ENCODE data around the gene TBC1D5.
"Not testable (repeated sequence)": the region's sequence is repeated elsewhere in the genome, so short reads cannot be mapped to it uniquely, and the experiment has no call there.

The TBC1D5 gene

DNA sequence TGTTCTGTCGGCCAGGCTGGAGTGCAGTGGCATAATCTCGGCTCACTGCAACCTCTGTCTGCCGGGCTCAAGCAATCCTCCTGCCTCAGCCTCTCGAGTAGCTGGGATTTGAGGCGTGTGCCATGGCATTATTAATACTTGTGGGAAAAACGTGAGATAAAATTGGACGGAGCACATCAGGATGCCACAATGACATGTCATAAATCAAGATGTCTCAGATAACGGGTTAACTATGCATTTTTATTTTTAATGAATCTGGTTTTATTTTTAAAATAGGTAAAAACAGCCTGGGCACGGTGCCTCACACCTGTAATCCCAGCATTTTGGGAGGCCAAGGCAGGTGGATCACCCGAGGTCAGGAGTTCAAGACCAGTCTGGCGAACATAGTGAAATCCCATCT, 212.8 kb downstream of the TBC1D5 start:
- DNase-seq: no peak

DNA sequence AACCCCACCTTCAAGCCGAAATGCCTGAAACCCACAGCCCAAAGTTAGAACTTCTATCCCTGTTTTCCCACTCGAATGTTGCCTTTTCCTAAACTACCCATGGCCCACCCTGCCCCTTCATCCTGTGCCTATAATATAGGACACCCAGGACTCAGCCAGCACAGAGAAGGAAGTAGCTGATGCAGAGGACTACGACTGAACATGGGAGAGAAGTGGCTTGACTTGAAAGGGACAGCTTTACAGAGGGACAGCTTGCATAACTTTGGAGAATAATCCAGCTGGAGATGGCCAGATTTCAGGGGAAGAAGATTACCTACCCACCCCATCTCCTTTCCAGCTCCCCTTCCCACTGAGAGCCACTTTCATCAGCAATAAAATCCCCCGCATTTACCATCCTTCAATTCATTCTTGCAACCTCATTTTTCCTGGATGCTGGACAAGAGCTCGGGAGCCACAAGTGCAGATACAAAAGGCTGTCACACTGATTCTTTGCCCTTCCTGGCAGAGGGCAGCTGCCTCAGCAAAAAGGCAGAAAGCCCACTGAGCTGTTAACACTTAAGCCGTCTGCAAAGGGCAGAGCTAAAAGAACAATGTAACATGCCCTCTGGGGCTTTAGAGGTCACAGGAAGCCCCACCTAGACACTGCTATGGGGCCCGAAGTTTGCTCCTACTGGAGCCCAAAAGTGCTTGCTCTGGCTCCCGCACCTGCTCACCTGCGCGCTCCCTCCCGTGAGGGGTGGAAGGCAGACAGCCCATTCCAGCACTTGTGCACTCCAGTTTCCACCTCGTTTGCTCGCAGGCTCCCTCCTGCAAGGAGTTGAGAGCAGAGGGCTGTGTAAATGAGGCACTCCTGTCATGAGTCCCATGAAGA, 224.0 kb downstream of the TBC1D5 start:
- DNase-seq: no peak

- no peak for DNase-seq
These were observed 226.8 kb downstream of the TBC1D5 start for GRCh38 chr3:17515445-17516234.

DNA sequence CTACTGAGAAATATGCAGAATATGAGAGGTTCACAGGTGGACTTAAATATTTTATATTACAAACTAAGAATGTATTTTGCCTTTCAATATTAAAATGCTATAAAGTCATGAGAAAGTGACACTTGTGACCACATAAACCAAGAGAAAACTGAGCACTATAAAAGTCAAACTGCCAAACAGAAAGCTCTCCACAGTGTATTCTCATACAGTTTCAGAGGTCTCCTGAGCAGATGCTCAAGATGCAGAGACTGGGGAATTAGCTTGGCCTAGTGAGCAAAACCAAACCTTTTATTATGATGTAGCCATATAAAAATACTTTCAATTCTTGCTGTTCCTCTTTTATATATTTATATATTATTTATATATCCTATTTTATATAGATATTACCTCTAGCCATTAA, 227.8 kb downstream of the TBC1D5 start:
- no peak for DNase-seq

GRCh38 chr3:17510265-17510664, 232.2 kb downstream of the TBC1D5 start:
- no peak for DNase-seq

GRCh38 chr3:17508180-17508752, 234.2 kb downstream of the TBC1D5 start:
- no peak for DNase-seq

DNA sequence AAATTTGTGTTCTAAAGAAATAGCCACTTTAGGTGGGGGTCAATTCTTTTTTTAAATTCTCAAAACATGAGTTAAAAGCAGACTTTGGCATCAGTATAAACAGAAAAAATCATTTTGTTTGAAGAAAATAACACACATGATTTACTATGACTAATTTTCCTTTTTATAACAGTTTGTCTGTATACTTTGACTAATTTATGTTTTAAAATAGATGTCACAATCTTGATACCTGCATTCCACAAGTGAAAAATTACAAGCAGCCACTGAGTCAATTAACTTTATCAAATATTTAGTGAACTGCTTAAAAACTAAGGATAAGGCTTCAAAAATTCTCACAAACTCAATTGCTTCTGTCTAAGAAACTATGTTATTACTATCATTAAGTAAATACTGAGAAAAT, 235.0 kb downstream of the TBC1D5 start:
- DNase-seq: no peak

- DNase-seq: no peak
These were observed 236.6 kb downstream of the TBC1D5 start for GRCh38 chr3:17505856-17506255.

- DNase-seq: no peak
These were observed 240.7 kb downstream of the TBC1D5 start for GRCh38 chr3:17501745-17502144.

GRCh38 chr3:17500618-17501017, 241.8 kb downstream of the TBC1D5 start:
- DNase-seq: no peak

DNA sequence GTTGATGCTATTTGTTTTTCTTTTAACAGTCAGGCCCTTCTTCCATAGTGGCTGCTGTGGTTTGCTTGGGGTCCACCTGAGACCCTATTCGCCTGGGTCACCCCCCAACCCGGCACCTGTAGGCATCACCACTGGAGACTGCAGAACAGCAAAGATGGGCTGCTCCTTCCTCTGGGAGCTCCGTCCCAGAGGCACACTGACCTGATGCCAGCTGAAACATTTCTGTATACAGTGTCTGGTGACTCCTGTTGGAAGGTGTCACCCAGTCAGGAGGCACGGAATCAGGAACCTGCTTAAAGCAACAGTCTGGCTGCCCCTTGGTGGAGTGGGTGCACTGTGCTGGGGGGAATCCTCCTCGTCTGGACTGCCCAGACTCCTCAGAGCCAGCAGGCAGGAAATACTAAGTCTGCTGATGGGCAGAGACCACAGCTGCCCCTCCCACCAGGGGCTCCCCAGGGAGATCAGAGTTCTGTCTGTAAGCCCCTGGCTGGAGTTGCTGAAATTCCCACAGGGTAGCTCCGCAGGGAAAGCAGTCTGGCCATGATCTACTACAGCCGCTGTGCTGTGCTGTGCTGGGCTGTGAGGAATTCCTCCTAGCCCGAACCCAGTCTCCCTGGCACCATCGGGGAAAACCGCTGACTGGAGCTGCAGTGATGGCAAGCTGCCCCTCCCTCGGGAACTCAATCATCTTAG, 248.2 kb downstream of the TBC1D5 start:
- no peak for DNase-seq

DNA sequence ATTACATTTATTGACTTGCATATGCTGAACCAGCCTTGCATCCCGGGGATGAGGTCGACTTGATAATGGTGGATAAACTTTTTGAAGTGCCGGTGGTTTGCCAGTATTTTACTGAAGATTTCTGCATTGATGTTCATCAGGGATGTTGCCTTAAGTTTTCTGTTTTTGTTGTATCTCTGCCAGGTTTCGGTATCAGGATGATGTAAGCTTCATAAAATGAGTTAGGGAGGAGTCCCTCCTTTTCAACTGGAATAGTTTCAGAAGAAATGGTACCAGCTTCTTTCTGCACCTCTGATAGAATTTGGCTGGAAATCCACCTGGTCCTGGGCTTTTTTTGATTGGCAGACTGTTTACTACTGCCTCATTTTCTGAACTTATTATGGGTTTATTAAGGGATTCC, 250.8 kb downstream of the TBC1D5 start:
- no peak for DNase-seq

- not testable (repeated sequence) for DNase-seq
These were observed 251.2 kb downstream of the TBC1D5 start for GRCh38 chr3:17491190-17491589.

GRCh38 chr3:17489139-17489538, 253.3 kb downstream of the TBC1D5 start:
- DNase-seq: no peak

- DNase-seq: no peak
These were observed 261.3 kb downstream of the TBC1D5 start for GRCh38 chr3:17481116-17481515.

GRCh38 chr3:17479681-17480405, 262.6 kb downstream of the TBC1D5 start:
- no peak for DNase-seq

GRCh38 chr3:17478673-17479072, 263.8 kb downstream of the TBC1D5 start:
- no peak for DNase-seq

DNA sequence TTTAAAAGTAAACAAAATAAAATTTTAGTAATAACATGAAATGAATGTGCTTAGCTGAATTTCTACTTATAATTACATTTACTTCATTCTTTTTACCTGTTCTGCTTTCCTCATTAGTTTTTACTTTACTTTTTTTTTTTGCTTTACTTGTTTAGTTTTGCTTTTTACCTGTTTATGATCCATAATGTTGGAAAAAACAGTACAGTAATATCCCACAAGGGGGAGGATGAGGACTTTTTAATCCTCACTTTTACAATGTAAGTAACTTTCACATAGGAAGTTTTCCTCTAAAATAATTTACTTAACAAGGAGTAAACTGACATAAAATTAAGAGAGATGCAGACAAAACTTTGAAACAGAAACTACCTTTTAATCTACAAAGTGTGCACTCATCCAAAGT, 268.7 kb downstream of the TBC1D5 start:
- no peak for DNase-seq

- DNase-seq: no peak
These were observed 272.5 kb downstream of the TBC1D5 start for GRCh38 chr3:17469954-17470353.

- no peak for DNase-seq
These were observed 272.9 kb downstream of the TBC1D5 start for GRCh38 chr3:17469520-17469919.

DNA sequence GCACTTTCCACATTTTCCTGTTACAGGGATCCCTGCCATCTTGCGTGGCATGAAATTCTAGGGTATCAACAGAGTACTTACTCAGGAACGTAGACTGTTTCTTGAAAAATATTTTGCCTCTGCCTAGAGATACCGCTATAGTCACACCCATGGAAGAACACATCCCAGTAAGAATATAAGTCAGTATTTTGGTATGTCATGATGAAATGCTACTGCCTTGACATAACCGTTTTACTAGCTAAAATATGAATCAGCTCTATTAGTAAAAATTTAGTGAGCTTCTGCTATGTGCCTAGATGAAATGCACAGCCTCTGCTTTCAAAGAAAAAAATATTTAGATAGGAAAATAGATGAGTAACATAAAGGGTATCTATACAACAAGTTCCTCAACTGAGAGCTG, 276.4 kb downstream of the TBC1D5 start:
- DNase-seq: no peak

DNA sequence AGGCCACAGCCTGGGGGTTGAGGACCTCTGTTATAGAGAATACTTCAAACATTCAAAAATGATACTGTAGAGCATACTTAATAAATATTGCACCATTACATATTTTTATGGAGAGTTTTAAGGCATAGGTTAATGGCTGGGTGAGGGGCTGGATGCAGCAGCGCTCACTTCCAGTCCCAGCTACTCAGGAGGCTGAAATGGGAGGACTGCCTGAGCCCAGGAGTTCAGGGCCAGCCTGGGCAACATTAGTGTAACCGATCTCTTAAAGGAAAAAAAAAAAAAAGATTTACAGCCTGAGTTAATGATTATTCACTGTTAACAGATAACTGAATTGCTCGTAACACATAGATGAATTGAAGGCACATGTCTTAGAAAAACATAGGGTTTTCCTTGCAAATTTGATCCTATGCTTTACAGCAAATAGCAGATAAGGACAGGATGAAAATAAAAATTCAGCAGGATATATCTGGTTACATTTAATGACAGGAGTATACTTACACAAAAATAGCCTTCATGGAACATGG, 282.9 kb downstream of the TBC1D5 start:
- DNase-seq: no peak
